Rectal smooth muscle tissue (tissue), 1 donor: Measurements from ENCODE around the gene C1QTNF2.
A peak's percentile ranks its signal among the peaks of the same experiment; 100 is the strongest.

ENCODE experiments used
- H3K27ac ChIP-seq: one replicate; pipeline ENCODE4 v1.7.0; 2013; ENCODE audit warnings: low read depth, low read length, inconsistent platforms
- H3K27me3 ChIP-seq: one replicate; pipeline ENCODE4 v1.7.0; 2013; ENCODE audit warnings: low read length; ENCODE audit not compliant: control insufficient read depth, insufficient read depth
- H3K36me3 ChIP-seq: one replicate; pipeline ENCODE4 v1.7.0; 2013; ENCODE audit warnings: low read length; ENCODE audit not compliant: control insufficient read depth, insufficient read depth
- H3K4me1 ChIP-seq: one replicate; pipeline ENCODE4 v1.7.0; 2013; ENCODE audit warnings: low read length; ENCODE audit not compliant: control insufficient read depth, insufficient read depth
- H3K4me3 ChIP-seq: one replicate; pipeline ENCODE4 v1.7.0; 2013; ENCODE audit warnings: low read length
- H3K9ac ChIP-seq: one replicate; pipeline ENCODE4 v1.7.0; 2013; ENCODE audit warnings: low read length

C1QTNF2 gene

GRCh38 chr5:160385496-160385895 is 15.1 kb upstream of the C1QTNF2 start:
- Histone ChIP-seq H3K27ac (no peak overlapping the region), H3K27me3 (no peaks in the 10 kb centered on the region), H3K9ac (no peak overlapping the region), H3K4me1 (no peaks in the 10 kb centered on the region), H3K36me3 (no peaks in the 10 kb centered on the region), H3K4me3 (no peak overlapping the region)

- no peak overlapping the region for H3K4me3 ChIP-seq
Observed at GRCh38 chr5:160384681-160385080, 14.3 kb upstream of the C1QTNF2 start.

GRCh38 chr5:160382346-160382745 is 11.9 kb upstream of the C1QTNF2 start:
- no peaks in the 10 kb centered on the region for H3K4me1 ChIP-seq
- H3K27ac ChIP-seq, result no peak overlapping the region
- no peak overlapping the region for H3K4me3 ChIP-seq
- H3K27me3 ChIP-seq, result no peaks in the 10 kb centered on the region
- no peaks in the 10 kb centered on the region for H3K36me3 ChIP-seq
- no peak overlapping the region for H3K9ac ChIP-seq

More at GRCh38 chr5:160384681-160385080, 14.3 kb upstream of the C1QTNF2 start:
- no peaks in the 10 kb centered on the region for H3K27me3 ChIP-seq
- H3K27ac ChIP-seq, result no peak overlapping the region
- H3K36me3 ChIP-seq, result no peaks in the 10 kb centered on the region
- no peaks in the 10 kb centered on the region for H3K4me1 ChIP-seq
- no peak overlapping the region for H3K9ac ChIP-seq

- Histone ChIP-seq H3K4me3 (no peak overlapping the region), H3K4me1 (no peaks in the 10 kb centered on the region), H3K27ac (no peak overlapping the region), H3K27me3 (no peaks in the 10 kb centered on the region), H3K9ac (no peak overlapping the region), H3K36me3 (no peaks in the 10 kb centered on the region)
Observed at GRCh38 chr5:160380041-160380440, 9.6 kb upstream of the C1QTNF2 start.

GRCh38 chr5:160379511-160379910 is 9.1 kb upstream of the C1QTNF2 start:
- no peaks in the 10 kb centered on the region for H3K36me3 ChIP-seq
- no peaks in the 10 kb centered on the region for H3K27me3 ChIP-seq
- no peak overlapping the region for H3K9ac ChIP-seq
- H3K4me1 ChIP-seq, result no peaks in the 10 kb centered on the region
- H3K27ac ChIP-seq, result no peak overlapping the region
- no peak overlapping the region for H3K4me3 ChIP-seq

- Histone ChIP-seq H3K36me3 (no peaks in the 10 kb centered on the region), H3K27me3 (no peaks in the 10 kb centered on the region), H3K4me1 (no peaks in the 10 kb centered on the region), H3K27ac (no peak overlapping the region), H3K4me3 (no peak overlapping the region), H3K9ac (no peak overlapping the region)
Observed at GRCh38 chr5:160378330-160378729, 7.9 kb upstream of the C1QTNF2 start.

- Histone ChIP-seq H3K4me1 (no peaks in the 10 kb centered on the region), H3K36me3 (no peaks in the 10 kb centered on the region), H3K9ac (no peak overlapping the region), H3K27me3 (no peaks in the 10 kb centered on the region), H3K27ac (no peak overlapping the region), H3K4me3 (no peak overlapping the region)
Observed at GRCh38 chr5:160377651-160378050, 7.2 kb upstream of the C1QTNF2 start.

GRCh38 chr5:160376416-160376815 is 6.0 kb upstream of the C1QTNF2 start:
- no peaks in the 10 kb centered on the region for H3K4me1 ChIP-seq
- no peaks in the 10 kb centered on the region for H3K36me3 ChIP-seq
- no peaks in the 10 kb centered on the region for H3K27me3 ChIP-seq
- no peak overlapping the region for H3K9ac ChIP-seq
- no peak overlapping the region for H3K4me3 ChIP-seq
- no peak overlapping the region for H3K27ac ChIP-seq

- Histone ChIP-seq H3K4me3 (no peak overlapping the region), H3K27me3 (no peaks in the 10 kb centered on the region), H3K9ac (no peak overlapping the region), H3K27ac (no peak overlapping the region), H3K4me1 (peaks cover 3% of the 10 kb centered on the region), H3K36me3 (no peaks in the 10 kb centered on the region)
Observed at GRCh38 chr5:160375701-160376100, 5.3 kb upstream of the C1QTNF2 start.

GRCh38 chr5:160375166-160375565 is 4.7 kb upstream of the C1QTNF2 start:
- Histone ChIP-seq H3K4me1 (peaks cover 3% of the 10 kb centered on the region), H3K9ac (no peak overlapping the region), H3K36me3 (no peaks in the 10 kb centered on the region), H3K4me3 (no peak overlapping the region), H3K27ac (no peak overlapping the region), H3K27me3 (no peaks in the 10 kb centered on the region)

GRCh38 chr5:160371294-160371693 is 868 bp upstream of the C1QTNF2 start:
- Histone ChIP-seq H3K36me3 (no peaks in the 10 kb centered on the region), H3K9ac (no peak overlapping the region), H3K27ac (no peak overlapping the region), H3K4me1 (peaks cover 5% of the 10 kb centered on the region), H3K27me3 (no peaks in the 10 kb centered on the region), H3K4me3 (no peak overlapping the region)

- peak overlapping the region; percentile 72 for H3K4me3 ChIP-seq
- H3K27me3 ChIP-seq, result no peaks in the 10 kb centered on the region
- H3K36me3 ChIP-seq, result no peaks in the 10 kb centered on the region
- no peak overlapping the region for H3K27ac ChIP-seq
- H3K9ac ChIP-seq, result no peak overlapping the region
- peaks cover 5% of the 10 kb centered on the region for H3K4me1 ChIP-seq
Observed at GRCh38 chr5:160370713-160371034, 248 bp upstream of the C1QTNF2 start.

- peaks cover 7% of the 10 kb centered on the region for H3K4me1 ChIP-seq
- no peaks in the 10 kb centered on the region for H3K27me3 ChIP-seq
- no peak overlapping the region for H3K9ac ChIP-seq
- no peaks in the 10 kb centered on the region for H3K36me3 ChIP-seq
- H3K4me3 ChIP-seq, result no peak overlapping the region
- H3K27ac ChIP-seq, result no peak overlapping the region
Observed at GRCh38 chr5:160367885-160368284, 2.5 kb downstream of the C1QTNF2 start.
